GM21576 (cell line): ENCODE data around the gene COMMD2.

Experiments
- ATAC-seq: cut with Tn5 transposase; IDR thresholded peaks from one replicate; pipeline ENCODE4 v1.9.1; 2021; ENCODE audit warnings: mild to moderate bottlenecking, moderate library complexity; ENCODE audit not compliant: unreplicated experiment

COMMD2 gene

GRCh38 chr3:149764302-149764701, 12.0 kb upstream of the COMMD2 start:
- ATAC-seq = no peak

- no peak for ATAC-seq
These were observed 11.4 kb upstream of the COMMD2 start for GRCh38 chr3:149763565-149764195.

GRCh38 chr3:149753717-149754116, 1.4 kb upstream of the COMMD2 start:
- ATAC-seq = no peak

- no peak for ATAC-seq
These were observed 473 bp upstream of the COMMD2 start for GRCh38 chr3:149752788-149753136.

GRCh38 chr3:149751551-149751950, 738 bp downstream of the COMMD2 start:
- ATAC-seq = no peak

GRCh38 chr3:149744606-149745005, 7.7 kb downstream of the COMMD2 start:
- ATAC-seq = no peak

- no peak for ATAC-seq
These were observed 8.1 kb downstream of the COMMD2 start for GRCh38 chr3:149744151-149744550.

- ATAC-seq = no peak
These were observed 12.9 kb downstream of the COMMD2 start for GRCh38 chr3:149739396-149739795.

GRCh38 chr3:149738876-149739275, 13.4 kb downstream of the COMMD2 start:
- ATAC-seq = no peak

- ATAC-seq = no peak
These were observed 15.4 kb downstream of the COMMD2 start for GRCh38 chr3:149736953-149737205.

GRCh38 chr3:149736175-149736952, 15.9 kb downstream of the COMMD2 start:
- ATAC-seq = no peak

GRCh38 chr3:149732234-149732633, 20.1 kb downstream of the COMMD2 start:
- no peak for ATAC-seq

GRCh38 chr3:149727656-149728055, 24.6 kb downstream of the COMMD2 start:
- no peak for ATAC-seq

- ATAC-seq = peak; percentile 58
These were observed 25.4 kb downstream of the COMMD2 start for GRCh38 chr3:149726716-149727407.

GRCh38 chr3:149723781-149724180, 28.5 kb downstream of the COMMD2 start:
- ATAC-seq = no peak

GRCh38 chr3:149720918-149721317, 31.4 kb downstream of the COMMD2 start:
- ATAC-seq = no peak

GRCh38 chr3:149717391-149718056, 34.8 kb downstream of the COMMD2 start:
- peak; percentile 62 for ATAC-seq

- ATAC-seq = no peak
These were observed 35.3 kb downstream of the COMMD2 start for GRCh38 chr3:149716984-149717383.

GRCh38 chr3:149715247-149715646, 37.0 kb downstream of the COMMD2 start:
- no peak for ATAC-seq

GRCh38 chr3:149713730-149714654, 38.3 kb downstream of the COMMD2 start:
- ATAC-seq = no peak

- no peak for ATAC-seq
These were observed 45.4 kb downstream of the COMMD2 start for GRCh38 chr3:149706905-149707304.
